Activated CD4-positive, CD25-positive, alpha-beta regulatory T cell (primary cell): ENCODE results near the gene NBEAL2.

Experiments
- DNase-seq, 4 experiments: peaks; one replicate each; lab custom pipeline; 2025; lab: John Stamatoyannopoulos, UW

NBEAL2 gene, protein sequence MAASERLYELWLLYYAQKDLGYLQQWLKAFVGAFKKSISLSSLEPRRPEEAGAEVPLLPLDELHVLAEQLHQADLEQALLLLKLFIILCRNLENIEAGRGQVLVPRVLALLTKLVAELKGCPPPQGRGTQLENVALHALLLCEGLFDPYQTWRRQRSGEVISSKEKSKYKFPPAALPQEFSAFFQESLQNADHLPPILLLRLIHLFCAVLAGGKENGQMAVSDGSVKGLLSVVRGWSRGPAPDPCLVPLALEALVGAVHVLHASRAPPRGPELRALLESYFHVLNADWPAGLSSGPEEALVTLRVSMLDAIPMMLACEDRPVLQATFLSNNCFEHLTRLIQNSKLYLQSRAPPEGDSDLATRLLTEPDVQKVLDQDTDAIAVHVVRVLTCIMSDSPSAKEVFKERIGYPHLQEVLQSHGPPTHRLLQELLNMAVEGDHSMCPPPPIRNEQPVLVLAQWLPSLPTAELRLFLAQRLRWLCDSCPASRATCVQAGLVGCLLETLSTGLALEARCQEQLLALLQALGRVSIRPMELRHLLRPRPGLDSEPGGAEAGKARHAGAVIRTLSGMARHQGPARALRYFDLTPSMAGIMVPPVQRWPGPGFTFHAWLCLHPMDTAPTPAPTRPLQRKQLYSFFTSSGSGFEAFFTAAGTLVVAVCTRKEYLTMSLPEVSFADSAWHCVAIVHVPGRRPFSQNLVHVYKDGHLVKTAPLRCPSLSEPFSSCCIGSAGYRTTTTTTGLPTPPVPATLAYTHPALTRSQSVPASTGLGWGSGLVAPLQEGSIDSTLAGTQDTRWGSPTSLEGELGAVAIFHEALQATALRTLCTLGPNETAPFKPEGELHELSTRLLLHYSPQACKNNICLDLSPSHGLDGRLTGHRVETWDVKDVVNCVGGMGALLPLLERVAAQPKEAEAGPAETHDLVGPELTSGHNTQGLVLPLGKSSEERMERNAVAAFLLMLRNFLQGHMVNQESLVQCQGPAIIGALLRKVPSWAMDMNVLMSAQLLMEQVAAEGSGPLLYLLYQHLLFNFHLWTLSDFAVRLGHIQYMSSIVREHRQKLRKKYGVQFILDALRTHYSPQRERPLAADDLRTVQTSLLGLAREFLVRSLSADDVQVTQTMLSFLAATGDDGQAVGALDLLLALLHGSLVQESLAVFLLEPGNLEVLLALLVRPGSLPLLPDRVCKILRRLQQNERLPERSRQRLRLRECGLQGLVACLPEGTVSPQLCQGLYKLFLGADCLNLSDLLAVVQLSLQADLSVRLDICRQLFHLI (N-terminal part only)

DNA sequence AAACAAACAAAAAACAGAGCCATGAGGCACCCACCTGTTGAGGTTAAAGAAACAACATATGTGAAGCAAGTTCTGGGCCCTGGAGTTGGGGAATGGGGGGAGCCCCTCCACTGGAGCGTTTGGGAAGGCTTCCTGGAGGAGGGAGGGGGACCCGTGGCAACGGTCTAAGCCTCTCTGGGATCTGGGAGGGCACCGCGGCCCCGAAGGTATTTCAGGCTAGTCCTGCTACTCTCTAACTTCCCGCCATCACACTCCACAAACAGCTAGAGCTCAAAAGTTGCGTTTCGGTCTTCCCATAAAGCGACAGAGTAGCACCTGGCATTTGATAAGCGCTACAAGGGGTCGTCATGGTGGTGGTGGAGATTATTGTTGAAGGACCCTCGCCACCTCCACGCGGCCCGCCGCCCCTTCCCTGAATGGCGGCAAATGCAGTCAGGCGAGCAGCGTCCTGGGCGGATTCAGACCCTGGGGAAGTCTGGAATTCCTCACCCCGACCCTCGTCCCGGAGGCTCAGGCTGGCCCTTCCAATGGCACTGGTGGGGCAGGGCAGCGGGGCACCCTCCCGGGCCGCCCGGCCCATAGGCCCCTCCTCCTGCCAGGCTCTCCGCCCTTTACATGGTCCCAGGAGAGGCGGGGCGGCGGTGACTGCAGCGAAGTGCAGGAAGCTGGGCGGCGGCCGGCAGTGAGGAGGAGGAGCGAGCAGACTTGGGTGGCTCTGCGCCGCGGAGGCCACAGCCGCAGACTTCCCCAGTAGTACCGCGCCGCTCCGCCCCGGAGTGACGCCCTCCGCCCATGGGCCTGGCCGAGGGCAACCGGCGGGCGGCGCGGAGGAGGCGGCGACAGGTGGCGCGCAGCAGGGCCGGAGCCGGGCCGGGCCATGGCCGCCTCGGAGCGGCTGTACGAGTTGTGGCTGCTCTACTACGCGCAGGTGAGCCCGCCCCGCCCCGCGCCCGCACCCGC is at the start of gene NBEAL2:
NBEAL2 (plus strand) TSS at position 682 of the 960 bp plus-strand sequence; CDS start at position 878, 196 bp downstream.
- peak; percentile 88 to 93 (median 90) for DNase-seq

DNA sequence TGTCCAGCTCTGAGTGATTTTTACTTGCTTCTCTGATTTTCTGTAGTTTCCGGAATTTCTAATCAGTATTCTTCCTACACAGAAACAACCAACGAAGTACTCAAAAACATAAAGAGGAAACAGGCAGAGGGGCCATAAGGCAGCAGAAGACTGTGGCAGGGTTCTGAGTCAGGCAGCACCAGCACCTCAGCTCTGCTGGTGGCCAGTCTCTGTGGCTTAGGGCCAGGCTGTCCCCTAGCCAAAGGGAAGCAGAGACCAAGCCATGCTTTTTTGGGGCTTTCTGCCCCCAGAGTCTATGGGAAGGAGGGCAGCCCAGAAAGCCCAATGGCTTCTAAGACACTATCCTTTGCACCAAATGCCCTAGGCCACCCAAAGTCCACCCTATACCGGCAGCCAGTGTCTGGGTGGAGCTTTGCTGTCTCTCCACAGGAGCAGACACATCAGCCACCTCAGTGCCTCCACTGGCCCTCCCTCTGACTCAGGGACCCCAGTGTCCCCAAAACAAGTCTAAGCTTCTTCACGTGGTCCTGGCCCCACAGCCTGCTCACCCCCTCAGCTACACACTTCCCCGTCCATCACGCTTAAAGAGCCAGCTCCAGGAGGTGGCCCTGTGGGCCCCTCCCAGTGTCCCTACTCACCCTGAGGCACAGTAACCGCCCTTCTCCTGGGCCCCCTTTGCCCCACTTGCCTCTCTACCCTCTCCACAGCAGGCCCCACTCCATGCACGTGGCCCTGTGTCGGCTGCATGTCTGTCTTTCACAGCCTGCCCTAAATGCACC is 49.1 kb upstream of the NBEAL2 start:
- no peak for DNase-seq

DNA sequence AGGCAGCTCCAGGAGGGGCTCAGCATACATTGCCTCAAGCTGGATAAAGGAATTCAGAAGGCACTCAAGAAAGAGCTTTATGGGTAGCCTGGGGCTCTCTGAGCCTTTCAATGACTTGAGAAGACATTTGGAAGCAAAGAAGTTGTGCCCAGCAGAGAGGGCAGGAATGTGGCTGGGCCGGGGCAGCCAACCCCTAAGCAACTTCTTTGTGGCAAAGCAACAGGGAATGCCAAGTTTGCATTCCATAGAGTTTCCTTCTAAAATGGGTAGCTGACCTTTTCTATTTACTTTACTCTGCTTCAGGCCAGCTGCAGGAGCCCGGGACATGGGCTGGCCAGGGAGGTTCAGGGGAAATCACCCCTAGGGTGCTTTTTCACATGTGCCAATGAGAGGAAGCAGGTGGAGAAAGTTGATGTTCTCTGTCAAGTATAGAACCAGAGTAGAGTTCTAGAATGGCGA is 48.5 kb upstream of the NBEAL2 start:
- DNase-seq: no peak

DNA sequence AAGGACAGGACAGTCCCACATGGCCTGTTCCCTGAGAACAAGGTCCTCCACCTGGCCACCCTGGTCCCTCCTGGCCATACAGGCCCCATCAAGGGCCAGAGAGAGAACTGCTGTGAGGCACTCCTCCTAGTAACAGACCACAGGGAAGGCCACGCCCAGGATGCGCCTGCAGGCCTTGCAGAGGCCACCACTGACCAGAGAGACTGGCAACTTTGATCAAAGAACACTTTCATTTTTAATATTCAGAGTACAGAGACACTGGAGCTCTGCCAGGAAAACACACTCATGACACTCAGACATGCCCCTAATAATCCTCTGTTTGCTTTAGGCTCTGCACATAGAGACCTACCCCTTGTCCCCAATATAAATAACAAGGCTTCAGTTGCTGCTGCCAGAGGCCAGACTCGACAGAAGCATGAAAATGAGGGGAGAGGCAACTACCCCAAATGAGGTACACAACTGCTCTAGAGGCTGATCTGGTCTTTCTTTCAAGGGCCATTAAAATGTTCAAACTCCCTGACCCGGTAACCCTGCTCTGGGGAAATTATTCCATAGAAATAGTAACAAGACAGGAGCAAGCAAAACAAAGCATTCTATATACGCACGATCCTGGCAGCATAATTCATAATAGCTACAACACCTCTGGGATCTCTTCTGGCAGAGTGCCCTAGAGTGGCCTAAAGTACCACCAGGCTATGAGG is 47.7 kb upstream of the NBEAL2 start:
- no peak for DNase-seq

DNA sequence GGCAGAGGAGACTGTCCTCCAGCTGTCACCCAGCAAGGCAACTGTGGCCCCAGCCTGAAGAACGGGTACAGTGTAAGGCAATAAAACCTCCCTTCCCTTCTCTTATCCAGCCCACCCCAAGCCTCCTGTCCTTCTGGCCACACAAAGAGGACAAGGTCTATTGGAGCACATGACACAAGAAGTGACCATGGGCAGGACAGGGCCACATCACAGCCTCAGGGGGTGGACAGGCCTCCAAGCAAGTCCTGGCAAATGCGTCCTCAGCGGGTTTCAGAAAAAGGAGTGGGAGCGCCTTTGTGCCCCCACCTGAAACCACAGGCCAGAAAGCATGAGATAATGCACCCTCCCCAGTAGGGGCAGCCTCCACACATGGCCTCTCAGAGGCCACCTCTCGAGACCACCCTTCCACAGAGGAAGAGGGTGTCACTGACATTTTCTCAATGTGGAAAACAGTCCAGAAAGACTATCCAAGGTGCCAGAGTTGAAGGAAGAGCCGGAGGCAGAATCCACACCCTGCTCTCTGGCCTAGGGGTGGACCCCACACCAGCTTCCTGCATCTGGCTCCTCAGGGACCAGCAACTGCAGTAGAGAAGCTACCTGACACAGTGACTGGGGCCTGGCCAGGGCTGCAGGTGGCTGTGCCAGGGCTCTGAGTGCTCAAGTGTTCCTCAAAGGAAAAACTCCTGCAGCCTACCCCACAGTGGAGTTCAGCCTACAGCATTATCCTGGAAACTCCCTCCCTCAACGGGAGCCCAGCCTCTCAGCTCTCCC is 46.8 kb upstream of the NBEAL2 start:
- no peak for DNase-seq

DNA sequence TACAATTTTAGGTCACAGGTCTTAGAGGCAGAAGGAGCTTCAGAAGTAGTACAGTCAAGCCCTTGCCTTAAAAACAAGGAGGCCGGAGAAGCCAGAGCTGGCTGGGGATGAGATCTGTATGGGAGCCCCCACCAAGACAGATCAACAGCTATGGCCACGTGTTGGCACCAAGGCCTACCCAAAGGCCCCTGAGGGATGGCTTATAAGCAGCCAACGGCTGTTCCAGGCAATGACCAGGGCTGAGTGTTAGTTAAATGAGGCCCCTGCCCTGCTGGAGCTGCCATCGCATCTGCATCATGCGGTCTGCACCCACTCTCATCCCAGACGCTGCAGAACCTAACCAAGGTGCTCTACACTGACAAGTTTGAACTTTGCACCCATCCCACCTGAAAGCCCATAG is 46.2 kb upstream of the NBEAL2 start:
- no peak for DNase-seq

DNA sequence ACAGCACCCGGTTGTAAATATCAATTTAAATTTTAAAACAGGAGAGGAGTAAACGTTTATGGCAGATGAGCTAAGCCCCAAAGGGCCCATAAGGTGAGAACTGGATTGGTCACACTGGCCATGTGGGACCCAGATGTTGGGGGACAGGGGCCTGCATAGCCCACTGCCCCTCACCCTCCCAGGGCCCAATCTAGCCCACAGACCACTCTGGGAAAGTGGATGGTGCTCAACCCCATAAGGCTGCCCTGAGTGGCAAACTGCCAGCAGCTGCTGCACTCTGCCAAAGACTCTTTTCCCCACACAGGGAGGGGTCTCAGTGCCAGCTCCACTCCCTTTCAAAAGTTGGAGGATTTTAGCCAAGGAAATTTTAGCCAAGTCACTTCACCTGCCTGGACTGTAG is 45.4 kb upstream of the NBEAL2 start:
- DNase-seq: no peak

DNA sequence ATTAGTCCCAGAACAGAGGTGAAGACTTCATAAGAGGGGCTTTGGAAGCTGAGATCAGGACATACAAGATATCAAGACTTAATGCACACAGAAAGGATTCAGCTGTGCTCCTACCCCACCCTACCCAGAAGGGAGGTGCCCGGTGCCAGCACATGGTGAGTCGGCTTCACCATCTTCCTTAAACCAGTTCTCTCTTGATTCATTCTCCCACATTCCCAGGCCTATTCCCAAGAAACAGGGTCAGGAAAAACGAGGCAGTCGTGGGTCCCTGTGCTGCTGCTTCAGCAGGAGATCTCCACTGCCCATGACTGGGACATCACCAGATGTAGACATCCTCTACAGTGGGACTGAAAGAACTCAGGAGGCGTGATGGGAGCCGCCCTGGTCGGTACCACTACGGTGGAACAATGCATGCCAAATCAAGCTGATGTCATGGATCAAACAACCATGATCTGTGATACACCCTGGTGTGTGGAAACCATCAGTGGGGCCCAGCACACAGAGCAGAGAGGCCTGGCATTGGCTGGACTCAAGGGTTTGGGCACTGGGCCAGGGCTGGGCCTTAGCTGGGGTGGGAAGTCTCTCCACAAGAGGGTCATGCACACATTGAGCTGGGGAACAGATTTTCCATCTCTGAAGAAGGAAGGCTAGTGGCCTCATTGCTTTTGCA is 44.8 kb upstream of the NBEAL2 start:
- no peak for DNase-seq

DNA sequence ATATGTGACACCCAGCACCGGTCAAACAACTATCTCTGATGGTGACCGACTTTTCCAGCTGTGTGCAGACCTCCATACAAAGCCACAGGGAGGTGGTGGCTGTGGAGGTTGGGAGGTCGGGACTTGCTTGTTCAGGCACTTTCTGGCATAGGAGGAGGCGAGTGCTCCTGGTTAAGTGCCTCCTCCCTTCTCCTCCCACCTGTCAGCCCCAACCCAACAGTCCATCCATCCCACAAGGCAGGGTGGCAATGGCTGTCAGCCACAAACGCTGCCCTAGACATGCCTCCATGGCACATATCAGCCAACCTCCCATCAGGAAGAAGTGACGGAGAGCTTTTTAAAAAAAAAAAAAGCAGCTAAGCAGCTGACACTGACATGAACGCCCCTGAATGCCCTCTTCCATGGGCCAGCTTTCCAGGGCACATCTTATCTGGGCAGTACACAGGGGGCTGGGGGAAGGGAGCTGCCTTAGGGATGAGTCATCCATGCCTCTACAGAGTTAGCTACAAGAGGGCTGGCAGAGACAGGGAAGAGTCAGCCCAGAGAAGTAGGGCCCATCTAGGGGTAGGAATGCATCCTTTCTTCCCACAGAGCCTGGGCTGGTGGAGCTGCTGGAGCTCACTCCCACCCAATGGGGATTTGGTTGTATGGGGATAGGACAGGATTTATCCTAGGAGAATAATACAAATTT is 44.2 kb upstream of the NBEAL2 start:
- no peak for DNase-seq

DNA sequence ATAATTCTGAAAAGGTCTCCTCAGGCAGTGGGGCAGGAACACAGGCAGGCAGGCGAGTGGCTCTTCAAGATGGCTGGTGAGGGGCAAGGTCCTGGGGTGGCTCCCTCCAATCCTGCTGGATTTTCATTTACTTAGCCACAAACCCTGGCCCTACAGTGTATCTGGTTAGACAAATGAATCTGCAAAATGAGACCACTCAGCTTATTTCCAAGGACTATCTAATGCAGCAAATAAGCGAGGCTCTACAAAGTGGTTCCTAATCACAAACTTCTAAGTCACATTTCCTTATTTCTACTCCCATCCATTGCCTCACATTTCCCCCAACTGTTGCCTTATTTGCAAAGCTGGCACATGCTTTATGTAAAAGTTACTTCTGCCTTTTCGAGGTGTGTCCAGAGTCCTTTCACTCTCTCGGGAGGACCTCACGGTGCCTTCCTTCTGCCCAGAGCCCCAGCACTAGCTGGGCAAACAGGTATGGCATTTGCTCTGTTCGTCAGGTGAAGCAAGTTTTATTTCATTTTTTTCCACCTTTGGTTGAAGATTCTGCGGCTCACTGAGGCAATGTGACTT is 43.4 kb upstream of the NBEAL2 start:
- no peak for DNase-seq

DNA sequence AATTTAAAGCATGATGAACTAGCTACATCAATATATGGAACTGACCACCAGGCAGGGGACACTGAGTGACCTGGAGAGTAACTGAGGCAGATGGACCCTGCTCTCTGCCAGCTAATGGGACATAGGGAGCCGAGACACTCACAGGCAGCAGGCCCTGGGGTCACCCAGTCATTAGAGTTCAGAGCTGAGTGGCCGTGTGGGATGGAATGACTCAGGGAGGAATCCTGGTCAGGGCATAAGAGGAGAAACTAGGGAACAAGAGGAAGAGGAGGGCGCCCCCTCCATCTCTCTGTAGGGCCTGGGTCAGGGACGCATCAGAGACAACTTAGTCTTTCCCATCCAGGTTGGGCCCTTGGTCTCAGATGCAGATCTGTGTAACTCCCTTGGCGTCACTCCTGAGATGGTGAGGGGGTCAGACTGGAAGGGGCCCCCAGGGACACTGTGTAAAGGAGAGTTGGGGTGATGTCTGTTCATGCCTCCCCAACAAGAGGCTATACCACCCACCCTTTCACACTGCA is 42.7 kb upstream of the NBEAL2 start:
- no peak for DNase-seq

DNA sequence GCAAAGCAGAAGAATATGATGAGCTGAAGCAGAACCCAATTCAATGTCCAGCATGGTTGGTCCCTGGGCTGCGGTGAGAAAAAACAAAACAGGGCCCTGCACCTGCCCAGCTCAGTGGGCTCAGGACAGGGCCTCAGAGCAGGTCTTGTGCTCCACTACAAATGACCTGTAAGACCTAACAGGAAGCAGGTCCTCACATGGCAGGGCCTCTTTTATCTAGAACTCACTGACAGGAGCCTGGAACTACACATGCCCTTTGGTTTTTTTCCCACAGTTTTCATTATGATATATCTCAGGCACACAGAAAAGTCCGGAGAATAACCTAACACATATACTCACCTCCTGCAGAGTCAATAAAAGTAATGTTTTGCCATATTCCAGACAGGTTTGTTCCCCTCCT is 41.3 kb upstream of the NBEAL2 start:
- DNase-seq: no peak

DNA sequence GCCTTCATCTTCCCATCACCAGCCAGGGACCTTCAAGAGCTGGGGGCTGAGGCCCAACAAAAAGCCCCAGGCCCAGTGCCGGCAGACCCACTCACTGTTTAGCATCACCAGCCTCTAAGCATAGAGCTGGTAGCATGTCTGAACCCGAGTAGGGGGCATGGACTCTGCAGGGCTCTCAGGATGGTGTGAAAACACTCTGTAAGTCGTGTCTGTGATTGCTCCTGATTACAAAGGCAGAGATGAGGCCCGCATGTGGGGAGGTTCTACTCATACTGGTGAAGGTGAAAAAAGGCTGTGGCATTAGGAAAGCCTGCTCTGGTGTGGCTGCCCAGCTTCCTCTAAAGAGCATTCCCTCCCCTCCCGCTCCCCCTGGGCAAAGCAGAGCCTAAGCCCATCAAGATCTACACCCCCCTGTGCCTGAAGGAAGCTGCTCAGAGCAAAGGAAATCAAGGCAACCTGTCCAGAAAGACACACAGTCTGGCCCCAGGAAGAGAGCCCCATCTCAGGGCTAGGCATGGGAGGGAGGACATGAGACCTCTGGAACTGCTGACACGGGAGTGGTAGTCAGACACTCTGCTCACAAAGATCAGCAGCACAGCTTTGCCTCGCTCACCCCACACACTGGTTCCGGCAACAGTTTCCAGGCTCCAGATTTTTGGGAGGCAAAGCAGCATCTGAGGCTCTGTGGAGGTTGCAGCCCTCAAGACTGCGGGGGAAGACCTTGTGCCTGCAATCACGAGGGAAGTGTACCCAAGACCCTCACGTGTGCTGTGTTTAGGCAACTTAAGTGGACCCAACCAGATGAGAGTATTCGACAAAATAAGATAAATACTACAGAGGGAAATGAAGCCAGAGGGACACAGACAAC is 39.7 kb upstream of the NBEAL2 start:
- DNase-seq: no peak

DNA sequence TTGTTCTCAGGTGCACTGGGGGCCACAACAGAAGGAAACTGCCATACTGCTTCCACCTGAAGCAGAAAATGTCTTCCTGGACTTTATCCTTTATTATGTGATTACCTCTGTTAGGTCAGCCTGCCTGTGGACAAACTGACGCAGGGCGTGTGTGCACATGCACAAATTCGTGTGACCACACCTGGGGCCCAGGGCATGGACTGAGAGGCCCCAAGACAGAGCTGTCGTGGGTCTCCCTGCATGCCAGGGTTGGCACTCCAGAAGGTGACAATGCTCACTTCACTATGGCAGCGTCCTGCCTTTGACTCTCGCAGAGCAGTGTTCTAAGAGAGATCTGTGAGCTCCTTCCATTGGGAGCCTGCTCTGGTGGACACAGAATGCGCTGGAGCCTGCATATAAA is 37.4 kb upstream of the NBEAL2 start:
- DNase-seq: no peak

DNA sequence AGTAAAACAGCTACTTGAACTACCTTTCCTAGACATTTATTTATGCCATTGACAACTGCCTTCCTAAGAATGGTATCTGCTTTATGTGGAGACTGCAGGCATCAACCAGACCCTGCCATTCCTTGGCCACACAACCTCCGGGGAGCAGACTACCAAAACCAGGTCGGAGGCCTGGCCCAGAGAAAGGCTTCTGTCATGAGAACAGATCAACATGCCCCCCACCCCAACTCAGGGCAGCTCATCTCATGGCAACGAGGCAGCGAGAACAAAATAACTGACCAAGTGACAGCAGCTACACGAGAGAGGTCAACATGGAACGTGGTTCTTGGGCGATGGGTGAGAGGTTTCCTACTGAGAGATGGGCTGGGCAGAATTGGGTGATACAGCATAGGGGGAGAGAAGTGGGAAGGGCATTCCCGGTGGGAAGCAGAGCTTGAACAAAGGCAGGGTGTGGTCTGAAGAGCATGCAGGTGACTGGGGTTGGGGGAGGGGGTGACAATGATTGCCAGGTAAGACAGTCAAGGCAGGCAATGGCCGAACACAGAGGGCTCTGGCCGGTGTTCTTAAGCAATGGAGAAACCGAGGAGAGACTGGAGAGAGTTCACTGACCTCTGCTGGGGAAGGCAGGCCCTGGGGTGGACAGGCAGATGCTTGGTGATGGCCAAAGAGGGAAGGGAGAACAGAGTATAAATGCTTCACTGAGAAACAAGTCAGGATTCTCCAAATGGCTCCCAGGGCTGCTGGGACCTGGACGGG is 36.8 kb upstream of the NBEAL2 start:
- no peak for DNase-seq
